ENCODE data around the gene UBIAD1. TPM values are rescaled to one million over a fixed set of nuclear protein-coding genes. Genes with fewer than 3 reads are reported as not detected.
A peak's percentile ranks its signal among the peaks of the same experiment; 100 is the strongest.
"Not testable (repeated sequence)": the region's sequence is repeated elsewhere in the genome, so short reads cannot be mapped to it uniquely, and the experiment has no call there.

The UBIAD1 gene
- total RNA-seq, 1 donor from 2014 or later: 22.0 TPM

DNA sequence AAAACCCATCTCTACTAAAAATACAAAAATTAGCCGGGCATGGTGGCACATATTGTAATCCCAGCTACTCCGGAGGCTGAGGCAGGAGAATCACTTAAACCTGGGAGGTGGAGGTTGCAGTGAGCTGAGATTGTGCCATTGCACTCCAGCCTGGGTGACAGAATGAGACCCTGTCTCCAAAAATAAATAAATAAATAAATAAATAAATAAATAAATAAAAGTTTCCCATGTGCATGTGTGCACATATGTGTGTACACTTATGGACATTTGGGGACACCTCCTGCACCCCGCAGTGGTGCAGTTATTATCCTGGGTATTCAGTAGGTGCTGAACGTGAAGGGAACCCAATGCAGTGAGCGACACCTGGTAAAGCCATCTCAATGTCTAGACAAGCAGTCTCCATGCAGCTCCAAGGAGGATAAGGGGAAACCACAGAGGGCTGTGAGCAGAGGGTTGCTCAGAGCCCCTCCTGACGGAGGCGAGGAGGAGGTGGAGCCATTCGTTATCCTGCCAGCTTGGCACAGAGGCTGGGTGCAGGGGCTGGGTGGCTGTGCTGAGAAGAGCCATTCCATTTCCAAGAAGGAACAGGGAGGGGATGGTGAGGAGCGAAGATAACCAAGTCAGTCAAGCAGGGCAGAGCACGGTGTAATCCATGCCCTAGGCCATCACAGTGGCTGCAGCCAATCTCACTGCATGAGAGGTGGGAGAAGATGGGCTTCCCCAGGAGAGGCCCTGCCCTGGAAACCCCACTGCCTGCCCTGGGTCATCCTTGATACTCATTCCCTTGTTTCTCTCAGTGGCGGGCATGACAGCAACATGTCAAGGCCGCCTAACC is 25.6 kb downstream of the UBIAD1 start:
- Mint-ChIP-seq H3K4me3 (no peak overlapping the region), H3K4me1 (peaks cover 23% of the 10 kb centered on the region), H3K9me3 (no peaks in the 10 kb centered on the region), H3K27ac (ENCODE audit: unreplicated experiment) (peak overlapping the region; percentile 72), H3K36me3 (ENCODE audit: low read depth) (peaks cover 6% of the 10 kb centered on the region), H3K27me3 (ENCODE audit: low read depth) (no peaks in the 10 kb centered on the region)
- TF ChIP-seq, protein P1, sequence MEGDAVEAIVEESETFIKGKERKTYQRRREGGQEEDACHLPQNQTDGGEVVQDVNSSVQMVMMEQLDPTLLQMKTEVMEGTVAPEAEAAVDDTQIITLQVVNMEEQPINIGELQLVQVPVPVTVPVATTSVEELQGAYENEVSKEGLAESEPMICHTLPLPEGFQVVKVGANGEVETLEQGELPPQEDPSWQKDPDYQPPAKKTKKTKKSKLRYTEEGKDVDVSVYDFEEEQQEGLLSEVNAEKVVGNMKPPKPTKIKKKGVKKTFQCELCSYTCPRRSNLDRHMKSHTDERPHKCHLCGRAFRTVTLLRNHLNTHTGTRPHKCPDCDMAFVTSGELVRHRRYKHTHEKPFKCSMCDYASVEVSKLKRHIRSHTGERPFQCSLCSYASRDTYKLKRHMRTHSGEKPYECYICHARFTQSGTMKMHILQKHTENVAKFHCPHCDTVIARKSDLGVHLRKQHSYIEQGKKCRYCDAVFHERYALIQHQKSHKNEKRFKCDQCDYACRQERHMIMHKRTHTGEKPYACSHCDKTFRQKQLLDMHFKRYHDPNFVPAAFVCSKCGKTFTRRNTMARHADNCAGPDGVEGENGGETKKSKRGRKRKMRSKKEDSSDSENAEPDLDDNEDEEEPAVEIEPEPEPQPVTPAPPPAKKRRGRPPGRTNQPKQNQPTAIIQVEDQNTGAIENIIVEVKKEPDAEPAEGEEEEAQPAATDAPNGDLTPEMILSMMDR (conservative IDR thresholded peaks at IDR 0.05): no peak
- no peak for DNase-seq (ENCODE audit: low read depth, low spot score)

DNA sequence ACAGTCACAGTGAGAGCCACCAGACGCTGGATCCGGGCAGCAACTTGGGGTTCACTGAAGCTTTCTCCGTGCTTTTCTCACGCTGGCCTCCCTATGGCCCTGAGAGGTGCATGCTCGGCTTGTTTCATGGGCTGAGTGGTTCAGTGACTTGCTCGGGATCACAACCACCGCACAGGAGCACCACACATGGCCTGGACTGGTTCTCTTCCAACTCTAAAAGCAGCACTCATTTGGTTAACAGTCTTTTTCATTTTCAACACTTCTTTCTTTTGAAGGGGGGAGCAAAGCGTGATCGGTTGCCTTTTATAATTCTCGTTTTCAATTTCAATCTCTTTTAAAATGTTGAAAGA is 26.2 kb downstream of the UBIAD1 start:
- no peaks in the 10 kb centered on the region for H3K27me3 Mint-ChIP-seq (ENCODE audit: low read depth)
- peak overlapping the region; percentile 72 for H3K27ac Mint-ChIP-seq (ENCODE audit: unreplicated experiment)
- peaks cover 6% of the 10 kb centered on the region for H3K36me3 Mint-ChIP-seq (ENCODE audit: low read depth)
- no peak for DNase-seq (ENCODE audit: low read depth, low spot score)
- peaks cover 23% of the 10 kb centered on the region for H3K4me1 Mint-ChIP-seq
- TF ChIP-seq, protein P1 (conservative IDR thresholded peaks at IDR 0.05): no peak
- H3K4me3 Mint-ChIP-seq: no peak overlapping the region
- no peaks in the 10 kb centered on the region for H3K9me3 Mint-ChIP-seq

DNA sequence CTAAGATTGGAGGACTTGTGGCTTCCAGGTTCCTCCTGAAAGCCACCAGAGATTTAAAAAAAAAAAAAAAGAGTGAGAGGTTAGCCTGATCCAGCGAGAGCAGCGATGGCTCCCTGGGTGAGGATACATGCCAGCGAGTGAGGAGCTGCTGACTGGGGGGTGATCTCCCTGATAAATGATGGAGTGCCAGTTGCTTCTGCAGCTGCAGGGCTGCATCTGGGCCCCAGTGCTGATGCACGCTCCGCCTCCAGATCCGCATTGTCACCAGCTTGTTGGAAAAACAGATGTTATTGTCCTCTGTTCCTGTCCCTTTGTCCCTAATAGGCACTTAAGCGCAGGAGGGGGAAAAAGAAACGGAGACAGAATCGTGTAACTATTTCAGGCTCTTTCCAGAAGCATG is 28.6 kb downstream of the UBIAD1 start:
- Mint-ChIP-seq H3K4me1 (peaks cover 25% of the 10 kb centered on the region), H3K9me3 (no peaks in the 10 kb centered on the region)

DNA sequence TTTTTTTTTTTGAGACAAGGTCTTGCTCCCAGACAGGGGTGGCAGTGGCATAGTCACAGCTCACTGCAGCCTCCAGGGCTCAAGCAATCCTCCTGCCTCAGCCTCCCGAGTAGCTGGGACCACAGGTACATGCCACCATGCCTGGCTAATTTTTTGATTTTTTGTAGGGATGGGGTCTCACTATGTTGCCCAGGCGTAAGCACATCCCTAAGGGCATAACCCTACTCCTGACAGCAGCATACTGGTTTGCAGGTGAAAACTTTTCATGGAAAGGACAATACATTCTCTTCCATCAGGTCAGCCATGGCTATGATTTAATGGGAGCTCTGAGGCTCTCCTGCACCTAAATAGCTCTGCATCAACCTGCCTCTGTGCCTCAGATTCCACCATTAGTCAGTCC is 29.4 kb downstream of the UBIAD1 start:
- no peak for DNase-seq (ENCODE audit: low read depth, low spot score)
- peaks cover 2% of the 10 kb centered on the region for H3K9me3 Mint-ChIP-seq
- H3K27me3 Mint-ChIP-seq (ENCODE audit: low read depth): no peaks in the 10 kb centered on the region
- no peak overlapping the region for H3K27ac Mint-ChIP-seq (ENCODE audit: unreplicated experiment)
- no peak overlapping the region for H3K4me3 Mint-ChIP-seq
- TF ChIP-seq, protein P1 (conservative IDR thresholded peaks at IDR 0.05): no peak
- no peaks in the 10 kb centered on the region for H3K36me3 Mint-ChIP-seq (ENCODE audit: low read depth)
- peaks cover 25% of the 10 kb centered on the region for H3K4me1 Mint-ChIP-seq

More for the DNA sequence above, 28.6 kb downstream of the UBIAD1 start:
- no peak overlapping the region for H3K4me3 Mint-ChIP-seq
- no peaks in the 10 kb centered on the region for H3K36me3 Mint-ChIP-seq (ENCODE audit: low read depth)
- no peak overlapping the region for H3K27ac Mint-ChIP-seq (ENCODE audit: unreplicated experiment)
- H3K27me3 Mint-ChIP-seq (ENCODE audit: low read depth): no peaks in the 10 kb centered on the region
- TF ChIP-seq, protein P1 (conservative IDR thresholded peaks at IDR 0.05): no peak
- no peak for DNase-seq (ENCODE audit: low read depth, low spot score)

DNA sequence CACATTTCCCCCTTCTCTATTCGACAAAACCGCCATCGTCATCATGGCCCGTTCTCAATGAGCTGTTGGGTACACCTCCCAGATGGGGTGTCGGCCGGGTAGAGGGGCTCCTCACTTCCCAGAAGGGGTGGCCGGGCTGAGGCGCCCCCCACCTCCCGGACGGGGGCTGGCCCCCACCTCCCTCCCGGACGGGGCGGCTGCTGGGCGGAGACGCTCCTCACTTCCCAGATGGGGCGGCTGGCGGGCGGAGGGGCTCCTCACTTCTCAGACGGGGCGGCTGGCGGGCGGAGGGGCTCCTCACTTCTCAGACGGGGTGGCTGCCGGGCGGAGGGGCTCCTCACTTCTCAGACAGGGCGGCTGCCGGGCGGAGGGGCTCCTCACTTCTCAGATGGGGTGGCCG is 32.5 kb downstream of the UBIAD1 start:
- not testable (repeated sequence) for H3K4me3 Mint-ChIP-seq; H3K9me3 Mint-ChIP-seq; H3K36me3 Mint-ChIP-seq (ENCODE audit: low read depth); DNase-seq (ENCODE audit: low read depth, low spot score); H3K27ac Mint-ChIP-seq (ENCODE audit: unreplicated experiment); H3K27me3 Mint-ChIP-seq (ENCODE audit: low read depth)
- H3K4me1 Mint-ChIP-seq: peaks cover 15% of the 10 kb centered on the region

DNA sequence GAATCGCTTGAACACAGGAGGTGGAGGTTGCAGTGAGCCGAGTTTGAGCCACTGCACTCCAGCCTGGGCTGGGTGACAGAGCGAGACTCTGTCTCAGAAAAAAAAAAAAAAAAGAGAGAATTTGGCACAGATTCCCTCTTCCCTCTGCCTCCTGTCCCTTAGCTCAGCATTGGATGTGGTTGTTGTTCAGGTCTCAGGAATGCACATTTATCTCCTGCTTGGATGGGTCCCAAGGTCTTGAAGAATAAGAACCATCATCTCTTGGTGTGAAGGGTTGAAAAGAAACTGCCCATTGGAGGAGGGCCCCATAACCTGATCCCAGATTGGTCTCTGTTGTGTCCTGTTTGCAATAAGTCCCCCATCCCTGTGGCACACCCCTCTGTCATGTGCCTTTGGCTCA is 34.9 kb downstream of the UBIAD1 start:
- Mint-ChIP-seq H3K27ac (ENCODE audit: unreplicated experiment) (no peak overlapping the region), H3K27me3 (ENCODE audit: low read depth) (no peaks in the 10 kb centered on the region), H3K4me1 (peaks cover 14% of the 10 kb centered on the region), H3K36me3 (ENCODE audit: low read depth) (no peaks in the 10 kb centered on the region), H3K9me3 (peaks cover 2% of the 10 kb centered on the region), H3K4me3 (no peak overlapping the region)
- TF ChIP-seq, protein P1 (conservative IDR thresholded peaks at IDR 0.05): no peak
- DNase-seq (ENCODE audit: low read depth, low spot score): no peak
